Naive B cell (primary cell): ENCODE results near the gene HMCN2. TPM values are rescaled to one million over a fixed set of nuclear protein-coding genes. Genes with fewer than 3 reads are reported as not detected.

Experiments used
- ATAC-seq, 2 donors: fragments of 150-1000 bp; cut with Tn5 transposase; 2 replicates each; pipeline ENCODE4 v1.10.0; 2021; ENCODE audit warnings: low read depth in 2 of 2, mild to moderate bottlenecking in 2 of 2, moderate library complexity in 2 of 2
- DNase-seq: peaks from one replicate; pipeline ENCODE4 v3.0.0; 2022
- H3K27ac Mint-ChIP-seq, 6 donors: one replicate each; pipeline ENCODE4 v1.8.0; 2020 to 2022; ENCODE audit warnings: mild to moderate bottlenecking in 6 of 6, mixed read lengths in 6 of 6, moderate library complexity in 5 of 6, inconsistent platforms in 2 of 6
- H3K27me3 Mint-ChIP-seq, 3 donors: one replicate each; pipeline ENCODE4 v1.8.0; 2021 to 2022; ENCODE audit warnings: mixed read lengths in 3 of 3, mild to moderate bottlenecking in 1 of 3
- H3K36me3 Mint-ChIP-seq, 2 donors: one replicate each; pipeline ENCODE4 v1.8.0; 2020 to 2022; ENCODE audit warnings: mixed read lengths in 2 of 2, inconsistent platforms in 1 of 2, mild to moderate bottlenecking in 1 of 2
- H3K4me1 Mint-ChIP-seq, 3 donors: one replicate each; pipeline ENCODE4 v1.8.0; 2020 to 2022; ENCODE audit warnings: mixed read lengths in 3 of 3, inconsistent platforms in 1 of 3, mild to moderate bottlenecking in 1 of 3, moderate library complexity in 1 of 3
- H3K4me3 Mint-ChIP-seq, 8 donors: one replicate each; pipeline ENCODE4 v1.8.0; 2020 to 2022; ENCODE audit warnings: mild to moderate bottlenecking in 8 of 8, mixed read lengths in 8 of 8, moderate library complexity in 8 of 8, inconsistent platforms in 2 of 8
- H3K9me3 Mint-ChIP-seq, 7 donors: one replicate each; pipeline ENCODE4 v1.8.0; 2020 to 2022; ENCODE audit warnings: mixed read lengths in 7 of 7, mild to moderate bottlenecking in 5 of 7, inconsistent platforms in 2 of 7, moderate library complexity in 1 of 7
- polyA plus RNA-seq, 6 donors: library from polyadenylated mRNA; unstranded; fragments of 300-500 nt; fragmentation: Illumina TruSeq; gene quantifications; one replicate each; pipeline ENCODE4 v1.2.3, GENCODE V29; 2021; ENCODE audit warnings: low read depth in 6 of 6

Gene HMCN2
- polyA plus RNA-seq, 6 donors from 2014 or later = not detected

DNA sequence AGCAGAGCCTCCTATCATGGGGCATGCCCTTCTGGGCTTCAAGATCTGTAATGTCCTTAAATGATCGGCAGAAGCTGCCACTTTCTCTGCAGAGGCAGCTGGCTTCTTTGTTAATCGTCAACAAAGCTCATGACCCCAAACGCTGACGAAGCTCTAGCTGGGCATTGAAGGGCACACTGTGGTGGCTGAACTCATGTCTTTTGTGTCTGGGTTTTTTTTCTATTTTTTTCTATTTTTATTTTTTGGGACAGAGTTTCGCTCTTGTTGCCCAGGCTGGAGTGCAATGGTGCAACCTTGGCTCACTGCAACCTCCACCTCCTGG, 114.0 kb downstream of the HMCN2 start:
- Mint-ChIP-seq H3K36me3 (no peaks in the 10 kb centered on the region), H3K9me3 (no peaks in the 10 kb centered on the region), H3K27me3 (peaks cover 0 to 18% (median 13%) of the 10 kb centered on the region in 3 donors), H3K4me1 (no peaks in the 10 kb centered on the region), H3K27ac (no peak overlapping the region), H3K4me3 (no peak overlapping the region)
- DNase-seq = no peak
- ATAC-seq = no peak

DNA sequence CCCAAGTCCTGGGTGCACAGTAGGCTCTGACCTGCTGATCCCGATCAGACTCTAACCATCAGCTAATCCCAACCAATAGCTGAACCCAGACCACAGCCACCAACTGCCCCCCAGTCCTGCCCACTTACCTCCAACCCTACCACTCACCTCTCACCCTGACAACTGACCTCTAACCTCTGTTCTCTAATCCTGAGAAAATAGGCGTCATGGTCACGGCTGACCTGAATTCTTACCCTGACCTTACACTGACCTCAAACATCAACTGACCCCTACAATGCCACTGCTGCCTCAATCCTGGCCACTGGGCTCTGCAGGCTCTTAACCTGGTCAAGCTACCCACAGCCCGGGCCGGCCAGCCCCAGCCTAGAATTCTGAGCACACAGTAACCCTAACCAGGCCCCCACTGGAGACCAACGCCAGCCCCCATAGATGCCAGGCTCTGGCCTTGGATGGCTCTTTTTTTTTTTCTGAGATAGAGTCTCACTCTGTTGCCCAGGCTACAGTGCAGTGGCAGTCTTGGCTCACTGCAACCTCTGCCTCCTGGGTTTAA, 115.4 kb downstream of the HMCN2 start:
- ATAC-seq (no peak), DNase-seq (no peak)
- H3K4me1 Mint-ChIP-seq = no peaks in the 10 kb centered on the region
- H3K9me3 Mint-ChIP-seq = no peaks in the 10 kb centered on the region
- no peaks in the 10 kb centered on the region for H3K36me3 Mint-ChIP-seq
- H3K27me3 Mint-ChIP-seq = peaks cover 0 to 19% (median 14%) of the 10 kb centered on the region in 3 donors
- peak overlapping the region in 1 of 6 donors; percentile 85 for H3K27ac Mint-ChIP-seq
- H3K4me3 Mint-ChIP-seq = no peak overlapping the region

DNA sequence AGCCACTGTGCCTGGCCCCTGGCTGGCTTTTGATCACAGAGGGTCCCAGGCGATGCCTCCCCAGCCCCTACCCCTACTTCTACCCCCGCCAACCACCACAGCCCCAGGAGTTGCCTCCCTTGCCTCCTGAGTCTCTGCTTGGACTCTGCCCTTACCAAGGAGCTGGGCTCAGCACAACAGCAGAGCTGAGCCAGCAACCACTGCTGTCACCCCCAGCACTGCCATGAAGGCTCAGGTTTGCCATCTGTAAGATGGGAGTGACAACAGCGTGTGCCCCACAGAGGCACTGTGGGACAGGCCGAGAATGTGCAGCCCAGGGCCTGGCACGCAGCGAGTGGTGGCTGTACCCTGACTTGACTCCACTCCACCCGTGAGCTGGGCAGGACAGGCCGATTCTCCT, 116.1 kb downstream of the HMCN2 start:
- DNase-seq = no peak
- H3K27ac Mint-ChIP-seq = no peak overlapping the region
- H3K4me1 Mint-ChIP-seq = no peaks in the 10 kb centered on the region
- no peaks in the 10 kb centered on the region for H3K36me3 Mint-ChIP-seq
- H3K27me3 Mint-ChIP-seq = peaks cover 0 to 19% (median 14%) of the 10 kb centered on the region in 3 donors
- H3K9me3 Mint-ChIP-seq = no peaks in the 10 kb centered on the region
- no peak for ATAC-seq
- no peak overlapping the region for H3K4me3 Mint-ChIP-seq

DNA sequence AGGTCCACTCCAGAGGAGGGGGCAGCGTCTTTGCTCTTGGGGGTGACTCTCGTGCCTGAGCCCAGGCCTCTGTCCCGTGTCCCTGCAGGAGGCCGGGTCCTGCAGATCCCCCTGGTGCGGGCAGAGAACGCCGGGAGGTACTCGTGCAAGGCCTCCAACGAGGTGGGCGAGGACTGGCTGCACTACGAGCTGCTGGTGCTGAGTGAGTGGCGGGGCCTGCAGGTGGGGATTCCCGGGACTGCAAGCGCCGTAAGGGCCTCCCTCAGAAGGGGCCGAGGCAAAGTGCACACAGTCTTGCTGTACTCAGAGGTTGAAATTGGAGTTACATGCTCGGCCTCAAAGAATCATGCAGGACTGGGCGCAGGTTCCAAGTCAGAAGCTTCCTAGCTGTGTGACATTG, 116.5 kb downstream of the HMCN2 start:
- ATAC-seq (no peak), DNase-seq (no peak)
- H3K36me3 Mint-ChIP-seq = no peaks in the 10 kb centered on the region
- H3K4me1 Mint-ChIP-seq = no peaks in the 10 kb centered on the region
- H3K4me3 Mint-ChIP-seq = no peak overlapping the region
- no peak overlapping the region for H3K27ac Mint-ChIP-seq
- H3K27me3 Mint-ChIP-seq = peaks cover 0 to 19% (median 14%) of the 10 kb centered on the region in 3 donors
- no peaks in the 10 kb centered on the region for H3K9me3 Mint-ChIP-seq

DNA sequence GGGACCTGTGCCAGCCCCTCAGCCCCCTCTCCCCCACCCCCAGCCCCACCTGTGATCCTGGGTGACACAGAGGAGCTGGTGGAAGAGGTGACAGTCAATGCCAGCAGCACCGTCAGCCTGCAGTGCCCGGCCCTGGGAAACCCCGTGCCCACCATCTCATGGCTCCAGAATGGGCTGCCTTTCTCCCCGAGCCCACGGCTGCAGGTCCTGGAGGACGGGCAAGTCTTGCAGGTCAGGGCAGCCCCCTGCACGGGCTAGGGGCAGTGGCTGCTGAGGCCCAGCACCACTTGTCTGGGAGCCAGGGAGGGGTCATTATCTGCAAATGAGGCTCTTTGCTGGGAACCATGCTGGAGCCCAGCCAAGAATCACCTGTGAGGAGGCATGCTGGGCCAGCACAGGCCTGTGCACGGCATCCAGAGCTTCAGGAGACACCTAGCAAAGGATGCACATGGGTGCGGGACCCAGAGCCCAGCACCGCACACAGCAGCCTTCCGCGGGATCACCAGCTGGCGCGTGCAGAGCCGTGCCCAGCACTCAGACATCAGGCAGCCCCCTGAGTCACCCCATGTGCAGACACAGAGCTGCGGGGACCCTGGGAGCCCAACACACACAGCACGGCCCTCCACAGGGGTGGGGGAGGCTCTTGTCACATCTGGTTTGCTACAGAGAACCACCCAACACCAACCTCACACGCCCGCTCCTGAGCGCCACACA, 117.2 kb downstream of the HMCN2 start:
- H3K27me3 Mint-ChIP-seq = peaks cover 0 to 18% (median 14%) of the 10 kb centered on the region in 3 donors
- H3K27ac Mint-ChIP-seq = no peak overlapping the region
- no peaks in the 10 kb centered on the region for H3K4me1 Mint-ChIP-seq
- ATAC-seq (no peak), DNase-seq (no peak)
- no peak overlapping the region for H3K4me3 Mint-ChIP-seq
- H3K36me3 Mint-ChIP-seq = no peaks in the 10 kb centered on the region
- no peaks in the 10 kb centered on the region for H3K9me3 Mint-ChIP-seq

DNA sequence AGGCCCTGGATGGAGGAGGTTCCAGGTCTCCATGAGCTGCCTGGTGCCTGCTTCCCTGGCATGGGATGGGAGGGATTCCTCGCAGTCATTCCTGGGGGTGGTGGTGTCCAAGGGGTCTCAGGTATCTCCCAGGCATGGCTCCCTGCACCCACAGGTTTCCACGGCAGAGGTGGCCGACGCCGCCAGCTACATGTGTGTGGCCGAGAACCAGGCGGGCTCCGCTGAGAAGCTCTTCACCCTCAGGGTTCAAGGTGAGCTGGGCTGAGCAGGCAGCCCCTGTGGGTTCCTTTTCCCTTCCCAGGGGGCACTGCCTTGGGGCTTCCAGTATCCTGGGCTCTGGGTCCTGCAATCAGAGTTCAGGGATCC, 117.8 kb downstream of the HMCN2 start:
- Mint-ChIP-seq H3K4me1 (no peaks in the 10 kb centered on the region), H3K4me3 (no peak overlapping the region), H3K9me3 (no peaks in the 10 kb centered on the region), H3K27ac (no peak overlapping the region), H3K36me3 (no peaks in the 10 kb centered on the region), H3K27me3 (peaks cover 0 to 15% (median 14%) of the 10 kb centered on the region in 3 donors)
- DNase-seq (no peak), ATAC-seq (no peak)

DNA sequence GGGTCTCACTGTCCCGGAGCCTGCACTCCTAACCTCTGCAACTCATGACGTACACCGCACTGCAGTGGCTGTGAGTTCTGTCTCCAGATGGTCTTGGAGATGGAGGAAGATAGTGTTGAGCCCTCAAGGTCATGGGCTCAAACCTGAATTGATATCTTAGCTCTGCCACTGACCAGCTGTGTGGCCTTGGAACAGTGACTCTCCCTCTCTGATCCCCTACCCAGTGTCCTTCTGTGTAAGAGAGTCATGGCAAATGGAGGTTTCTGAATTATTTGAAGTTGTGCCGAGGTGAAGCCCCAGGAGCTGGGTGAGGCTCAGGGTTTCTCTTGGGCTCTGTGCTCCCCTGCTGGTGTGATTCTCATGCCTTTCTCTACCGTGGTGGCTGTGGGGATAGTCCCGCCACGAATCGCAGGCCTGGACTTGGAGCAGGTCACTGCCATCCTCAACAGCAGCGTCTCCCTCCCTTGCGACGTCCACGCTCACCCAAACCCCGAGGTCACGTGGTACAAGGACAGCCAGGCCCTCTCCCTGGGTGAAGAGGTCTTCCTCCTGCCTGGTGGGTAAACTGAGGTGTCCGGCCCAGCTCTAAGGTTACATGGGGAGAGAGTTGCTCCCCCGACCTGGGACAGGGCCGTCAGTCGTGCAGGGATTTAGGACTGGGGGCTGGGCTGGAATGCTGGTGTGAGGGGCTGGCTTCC, 118.6 kb downstream of the HMCN2 start:
- Mint-ChIP-seq H3K4me1 (no peaks in the 10 kb centered on the region), H3K27me3 (peaks cover 0 to 15% (median 14%) of the 10 kb centered on the region in 3 donors), H3K27ac (no peak overlapping the region), H3K9me3 (no peaks in the 10 kb centered on the region), H3K36me3 (no peaks in the 10 kb centered on the region), H3K4me3 (no peak overlapping the region)
- DNase-seq (no peak), ATAC-seq (no peak)

DNA sequence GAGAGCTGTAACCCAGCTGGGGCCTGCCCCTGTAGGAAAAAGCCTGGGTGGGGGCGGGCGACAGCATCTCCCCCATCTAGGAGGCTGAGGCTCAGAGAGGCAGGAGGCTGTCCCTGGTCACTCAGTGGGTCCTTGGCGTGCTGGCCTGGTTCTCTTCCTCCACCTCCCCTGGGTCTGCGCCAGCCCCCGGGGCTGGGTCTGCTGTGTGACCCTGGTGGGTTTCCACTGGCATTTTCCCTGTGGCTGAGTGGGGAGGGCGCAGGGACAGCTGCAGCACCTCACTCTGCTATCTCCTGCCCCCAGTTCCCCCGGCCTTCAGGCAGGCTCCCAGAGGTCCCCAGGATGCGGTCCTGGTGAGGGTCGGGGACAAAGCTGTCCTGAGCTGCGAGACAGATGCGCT, 119.7 kb downstream of the HMCN2 start:
- Mint-ChIP-seq H3K9me3 (no peaks in the 10 kb centered on the region), H3K27ac (no peak overlapping the region), H3K36me3 (no peaks in the 10 kb centered on the region), H3K4me3 (no peak overlapping the region), H3K4me1 (no peaks in the 10 kb centered on the region), H3K27me3 (peaks cover 0 to 18% (median 15%) of the 10 kb centered on the region in 3 donors)
- ATAC-seq = no peak
- no peak for DNase-seq

DNA sequence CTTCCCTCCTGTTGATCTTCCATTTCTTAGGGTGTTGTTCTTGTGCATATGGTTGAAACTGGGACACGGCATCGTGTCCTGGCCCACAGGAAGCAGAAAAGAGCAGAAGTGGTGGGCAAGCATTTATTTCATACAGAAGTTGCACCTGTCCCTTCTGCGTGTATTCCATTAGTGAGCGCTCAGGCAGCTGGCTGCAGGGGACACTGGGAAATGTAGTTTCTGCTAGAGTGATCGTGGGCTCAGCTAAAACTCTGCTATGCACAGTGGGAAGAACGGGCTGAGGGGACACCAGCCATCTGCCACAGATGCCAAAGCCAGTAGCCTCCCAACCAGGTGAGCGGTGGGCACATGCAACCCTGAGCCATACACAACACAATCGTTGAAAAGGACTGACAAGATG, 121.8 kb downstream of the HMCN2 start:
- Mint-ChIP-seq H3K9me3 (no peaks in the 10 kb centered on the region), H3K4me3 (no peak overlapping the region), H3K4me1 (no peaks in the 10 kb centered on the region), H3K27ac (peak overlapping the region in 1 of 6 donors; percentile 24), H3K36me3 (no peaks in the 10 kb centered on the region), H3K27me3 (peaks cover 0 to 14% (median 9%) of the 10 kb centered on the region in 3 donors)
- ATAC-seq (no peak), DNase-seq (no peak)

DNA sequence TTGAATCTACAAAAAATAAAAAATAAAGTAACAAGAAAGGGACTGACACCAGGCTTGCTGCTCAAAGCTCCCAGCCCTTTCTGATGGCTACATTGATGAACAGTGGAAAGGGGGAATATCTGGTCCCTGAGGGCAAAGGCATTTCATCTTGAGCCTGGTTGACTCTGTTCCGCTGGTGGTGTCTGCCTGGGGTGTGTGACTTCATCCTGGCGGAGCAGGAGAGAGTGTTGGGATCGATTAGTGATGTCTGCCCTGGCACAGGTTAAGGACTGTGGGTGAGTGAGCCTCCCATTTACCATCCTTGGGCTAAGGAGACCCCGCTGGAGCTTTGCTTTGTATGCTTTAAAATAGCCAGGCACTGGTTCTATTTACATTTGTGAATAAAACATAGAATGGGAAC, 122.3 kb downstream of the HMCN2 start:
- H3K4me1 Mint-ChIP-seq = no peaks in the 10 kb centered on the region
- H3K27ac Mint-ChIP-seq = peak overlapping the region in 1 of 6 donors; percentile 24
- no peak overlapping the region for H3K4me3 Mint-ChIP-seq
- ATAC-seq (no peak), DNase-seq (no peak)
- no peaks in the 10 kb centered on the region for H3K9me3 Mint-ChIP-seq
- H3K27me3 Mint-ChIP-seq = peaks cover 0 to 14% (median 11%) of the 10 kb centered on the region in 3 donors
- H3K36me3 Mint-ChIP-seq = no peaks in the 10 kb centered on the region

DNA sequence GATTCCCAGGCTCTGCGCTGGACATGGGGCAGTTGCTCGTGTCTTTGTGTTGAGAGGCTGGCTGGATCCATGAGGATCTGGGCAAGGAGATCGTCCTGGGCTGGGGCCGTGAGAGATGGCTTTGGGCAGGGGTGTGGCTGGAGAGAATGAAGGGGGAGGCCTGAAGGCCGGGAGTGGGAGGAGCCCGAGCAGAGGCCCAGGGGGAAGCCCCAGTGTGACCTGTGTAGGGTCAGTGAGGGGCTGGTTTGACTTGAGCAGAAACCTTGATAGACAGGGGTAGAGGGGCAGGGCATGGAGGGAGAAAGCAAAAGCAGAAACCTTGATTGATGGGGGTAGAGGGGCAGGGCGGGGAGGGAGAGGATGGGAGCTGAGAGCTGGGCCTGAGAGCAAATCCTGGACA, 124.8 kb downstream of the HMCN2 start:
- no peaks in the 10 kb centered on the region for H3K4me1 Mint-ChIP-seq
- H3K9me3 Mint-ChIP-seq = no peaks in the 10 kb centered on the region
- no peak overlapping the region for H3K27ac Mint-ChIP-seq
- H3K4me3 Mint-ChIP-seq = no peak overlapping the region
- no peaks in the 10 kb centered on the region for H3K36me3 Mint-ChIP-seq
- ATAC-seq (no peak), DNase-seq (no peak)
- H3K27me3 Mint-ChIP-seq = peaks cover 0 to 14% (median 13%) of the 10 kb centered on the region in 3 donors

DNA sequence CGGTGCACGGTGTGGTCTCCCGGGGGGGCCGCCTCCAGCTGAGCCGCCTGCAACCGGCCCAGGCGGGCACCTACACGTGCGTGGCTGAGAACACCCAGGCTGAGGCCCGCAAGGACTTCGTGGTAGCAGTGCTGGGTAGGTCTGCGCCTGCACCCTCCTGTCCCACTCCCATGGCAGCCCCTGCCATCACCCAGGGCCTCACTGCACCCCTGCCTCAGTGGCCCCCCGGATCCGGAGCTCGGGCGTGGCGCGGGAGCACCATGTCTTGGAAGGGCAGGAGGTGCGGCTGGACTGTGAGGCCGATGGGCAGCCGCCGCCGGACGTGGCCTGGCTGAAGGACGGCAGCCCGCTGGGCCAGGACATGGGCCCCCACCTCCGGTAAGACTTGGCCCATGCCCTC, 125.4 kb downstream of the HMCN2 start:
- Mint-ChIP-seq H3K36me3 (no peaks in the 10 kb centered on the region), H3K4me3 (no peak overlapping the region), H3K9me3 (no peaks in the 10 kb centered on the region), H3K4me1 (no peaks in the 10 kb centered on the region), H3K27me3 (peaks cover 0 to 14% (median 13%) of the 10 kb centered on the region in 3 donors), H3K27ac (no peak overlapping the region)
- DNase-seq (no peak), ATAC-seq (no peak)

DNA sequence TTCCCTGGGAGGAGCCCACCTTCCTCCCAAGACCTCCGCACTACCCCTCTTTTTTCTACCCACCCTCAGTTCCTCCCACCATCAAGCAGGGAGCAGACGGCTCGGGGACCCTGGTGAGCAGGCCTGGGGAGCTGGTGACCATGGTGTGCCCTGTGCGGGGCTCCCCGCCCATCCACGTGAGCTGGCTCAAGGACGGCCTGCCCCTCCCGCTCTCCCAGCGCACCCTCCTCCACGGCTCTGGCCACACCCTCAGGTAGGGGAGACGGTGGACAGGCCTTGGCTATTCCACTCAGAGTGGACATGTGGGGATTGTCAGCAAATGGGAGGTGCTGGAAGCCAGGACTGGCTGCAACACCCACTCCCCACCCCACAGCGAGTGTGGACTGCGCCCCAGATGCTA, 126.3 kb downstream of the HMCN2 start:
- Mint-ChIP-seq H3K27me3 (peaks cover 1 to 14% (median 13%) of the 10 kb centered on the region in 3 donors), H3K9me3 (peaks cover 0 to 5% (median under 1%) of the 10 kb centered on the region in 7 donors), H3K4me3 (no peak overlapping the region), H3K4me1 (no peaks in the 10 kb centered on the region), H3K36me3 (no peaks in the 10 kb centered on the region), H3K27ac (no peak overlapping the region)
- no peak for ATAC-seq
- DNase-seq = no peak

DNA sequence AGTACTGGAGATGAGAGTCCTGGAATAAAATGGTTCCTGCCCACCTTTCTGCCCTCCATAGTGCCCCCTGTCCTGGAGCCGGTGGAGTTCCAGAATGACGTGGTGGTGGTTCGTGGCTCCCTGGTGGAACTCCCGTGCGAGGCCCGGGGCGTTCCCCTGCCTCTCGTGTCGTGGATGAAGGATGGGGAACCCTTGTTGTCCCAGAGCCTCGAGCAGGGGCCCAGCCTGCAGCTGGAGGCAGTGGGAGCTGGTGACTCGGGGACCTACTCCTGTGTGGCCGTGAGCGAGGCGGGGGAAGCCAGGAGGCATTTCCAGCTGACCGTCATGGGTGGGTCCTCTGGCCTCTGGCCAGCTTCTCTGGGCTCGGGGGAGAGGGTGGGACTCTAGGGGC, 128.1 kb downstream of the HMCN2 start:
- peaks cover 0 to 6% (median 3%) of the 10 kb centered on the region in 7 donors for H3K9me3 Mint-ChIP-seq
- no peaks in the 10 kb centered on the region for H3K36me3 Mint-ChIP-seq
- ATAC-seq (no peak), DNase-seq (no peak)
- H3K27me3 Mint-ChIP-seq = peaks cover 4 to 14% (median 13%) of the 10 kb centered on the region in 3 donors
- no peak overlapping the region for H3K4me3 Mint-ChIP-seq
- H3K27ac Mint-ChIP-seq = peak overlapping the region in 1 of 6 donors; percentile 27
- no peaks in the 10 kb centered on the region for H3K4me1 Mint-ChIP-seq
